Measurements from ENCODE around the gene CARD9.
A peak's percentile ranks its signal among the peaks of the same experiment; 100 is the strongest.

Gene CARD9

GRCh38 chr9:136332482-136332983 is 40.9 kb downstream of the CARD9 start:
- H3K4me2 ChIP-seq = peak overlapping the region in 8 of 11 experiments; percentile 38 to 100 (median 96); a peak in 13 of 22 replicates
- peaks cover 26 to 60% (median 53%) of the 10 kb centered on the region in 10 experiments for H3K4me1 ChIP-seq
- no peak overlapping the region for H3K4me3 ChIP-seq
- no peaks in the 10 kb centered on the region for H3K27me3 ChIP-seq
- H3K27ac ChIP-seq = peak overlapping the region in 1 of 11 experiments; percentile 52; a peak in 1 of 22 replicates
- peaks cover 4 to 69% (median 59%) of the 10 kb centered on the region in 11 experiments; a peak in 21 of 22 replicates for H3K36me3 ChIP-seq
- no peaks in the 10 kb centered on the region for H3K9me3 ChIP-seq (replicated peaks in 1 of 11)
- peak overlapping the region in 8 of 11 experiments; percentile 8 to 95 (median 50); a peak in 8 of 22 replicates for H3K9ac ChIP-seq
- H4K20me1 ChIP-seq = peaks cover 0 to 97% (median 82%) of the 10 kb centered on the region in 11 experiments; a peak in 20 of 22 replicates
- no peak for TF ChIP-seq Cebpa-rat (IDR thresholded peaks at IDR 0.05)

GRCh38 chr9:136331556-136332481 is 41.6 kb downstream of the CARD9 start:
- H3K4me1 ChIP-seq = peaks cover 28 to 58% (median 51%) of the 10 kb centered on the region in 10 experiments
- no peak overlapping the region for H3K4me3 ChIP-seq
- H3K9ac ChIP-seq = peak overlapping the region in 7 of 11 experiments; percentile 8 to 95 (median 52); a peak in 10 of 22 replicates
- TF ChIP-seq Cebpa-rat (IDR thresholded peaks at IDR 0.05) = no peak
- H4K20me1 ChIP-seq = peaks cover 0 to 90% (median 80%) of the 10 kb centered on the region in 11 experiments; a peak in 20 of 22 replicates
- no peaks in the 10 kb centered on the region for H3K27me3 ChIP-seq
- H3K9me3 ChIP-seq (replicated peaks in 1 of 11) = no peaks in the 10 kb centered on the region
- peak overlapping the region in 8 of 11 experiments; percentile 38 to 100 (median 96); a peak in 14 of 22 replicates for H3K4me2 ChIP-seq
- peaks cover 0 to 62% (median 52%) of the 10 kb centered on the region in 11 experiments; a peak in 20 of 22 replicates for H3K36me3 ChIP-seq
- peak overlapping the region in 3 of 11 experiments; percentile 2 to 31 (median 7); a peak in 4 of 22 replicates for H3K27ac ChIP-seq

GRCh38 chr9:136331030-136331429 is 42.4 kb downstream of the CARD9 start:
- no peak for TF ChIP-seq Cebpa-rat (IDR thresholded peaks at IDR 0.05)
- H3K27me3 ChIP-seq = no peaks in the 10 kb centered on the region
- H3K27ac ChIP-seq = peak overlapping the region in 6 of 11 experiments; percentile 37 to 93 (median 86); a peak in 9 of 22 replicates
- H3K4me2 ChIP-seq = peak overlapping the region in 9 of 11 experiments; percentile 93 to 100 (median 99); a peak in 18 of 22 replicates
- H3K9ac ChIP-seq = peak overlapping the region in 9 of 11 experiments; percentile 30 to 95 (median 86); a peak in 14 of 22 replicates
- no peaks in the 10 kb centered on the region for H3K9me3 ChIP-seq (replicated peaks in 1 of 11)
- H3K4me3 ChIP-seq = peak overlapping the region in 4 of 10 experiments; percentile 71 to 91 (median 87); a peak in 5 of 20 replicates
- peaks cover 36 to 66% (median 59%) of the 10 kb centered on the region in 10 experiments for H3K4me1 ChIP-seq
- H4K20me1 ChIP-seq = peaks cover 0 to 82% (median 77%) of the 10 kb centered on the region in 11 experiments; a peak in 20 of 22 replicates
- H3K36me3 ChIP-seq = peaks cover 0 to 54% (median 44%) of the 10 kb centered on the region in 11 experiments; a peak in 19 of 22 replicates

- peak overlapping the region in 7 of 10 experiments; percentile 71 to 91 (median 85); a peak in 9 of 20 replicates for H3K4me3 ChIP-seq
- peaks cover 0 to 49% (median 39%) of the 10 kb centered on the region in 11 experiments; a peak in 18 of 22 replicates for H3K36me3 ChIP-seq
- H3K4me2 ChIP-seq = peak overlapping the region; percentile 93 to 100 (median 99)
These were observed 43.0 kb downstream of the CARD9 start for GRCh38 chr9:136330406-136330990.

GRCh38 chr9:136329636-136330405 is 43.6 kb downstream of the CARD9 start:
- Histone ChIP-seq H3K36me3 (peaks cover 0 to 42% (median 32%) of the 10 kb centered on the region in 11 experiments; a peak in 17 of 22 replicates), H3K4me2 (peak overlapping the region; percentile 93 to 100 (median 99)), H3K9ac (peak overlapping the region; percentile 71 to 95 (median 86)), H3K4me1 (peaks cover 40 to 78% (median 71%) of the 10 kb centered on the region in 10 experiments), H3K27ac (peak overlapping the region in 9 of 11 experiments; percentile 44 to 93 (median 86); a peak in 17 of 22 replicates), H3K27me3 (no peaks in the 10 kb centered on the region), H4K20me1 (peaks cover 0 to 70% (median 66%) of the 10 kb centered on the region in 11 experiments; a peak in 20 of 22 replicates), H3K4me3 (peak overlapping the region in 9 of 10 experiments; percentile 71 to 91 (median 79); a peak in 17 of 20 replicates), H3K9me3 (replicated peaks in 1 of 11) (no peaks in the 10 kb centered on the region)
- TF ChIP-seq Cebpa-rat (IDR thresholded peaks at IDR 0.05) = no peak

More at GRCh38 chr9:136330406-136330990, 43.0 kb downstream of the CARD9 start:
- Histone ChIP-seq H4K20me1 (peaks cover 0 to 77% (median 73%) of the 10 kb centered on the region in 11 experiments; a peak in 20 of 22 replicates), H3K9me3 (replicated peaks in 1 of 11) (no peaks in the 10 kb centered on the region), H3K9ac (peak overlapping the region; percentile 71 to 95 (median 86); a peak in 18 of 22 replicates), H3K27me3 (no peaks in the 10 kb centered on the region), H3K4me1 (peaks cover 40 to 72% (median 64%) of the 10 kb centered on the region in 10 experiments), H3K27ac (peak overlapping the region in 7 of 11 experiments; percentile 81 to 93 (median 87); a peak in 13 of 22 replicates)
- TF ChIP-seq Cebpa-rat (IDR thresholded peaks at IDR 0.05) = no peak

- peaks cover 0 to 64% (median 60%) of the 10 kb centered on the region in 11 experiments; a peak in 20 of 22 replicates for H4K20me1 ChIP-seq
- peak overlapping the region; percentile 93 to 100 (median 99) for H3K4me2 ChIP-seq
- H3K36me3 ChIP-seq = peaks cover 0 to 36% (median 26%) of the 10 kb centered on the region in 11 experiments; a peak in 17 of 22 replicates
- no peaks in the 10 kb centered on the region for H3K27me3 ChIP-seq
- peak overlapping the region; percentile 71 to 95 (median 86) for H3K9ac ChIP-seq
- peak overlapping the region; percentile 67 to 91 (median 78) for H3K4me3 ChIP-seq
- H3K4me1 ChIP-seq = peaks cover 43 to 84% (median 77%) of the 10 kb centered on the region in 10 experiments
- peak overlapping the region in 9 of 11 experiments; percentile 44 to 93 (median 86); a peak in 17 of 22 replicates for H3K27ac ChIP-seq
- H3K9me3 ChIP-seq (replicated peaks in 1 of 11) = no peaks in the 10 kb centered on the region
- TF ChIP-seq Cebpa-rat (IDR thresholded peaks at IDR 0.05) = no peak
These were observed 44.2 kb downstream of the CARD9 start for GRCh38 chr9:136329211-136329627.

- peaks cover 0 to 58% (median 56%) of the 10 kb centered on the region in 11 experiments; a peak in 20 of 22 replicates for H4K20me1 ChIP-seq
- peaks cover 0 to 6% (median 0%) of the 10 kb centered on the region in 11 experiments; a peak in 6 of 22 replicates for H3K27me3 ChIP-seq
- H3K9me3 ChIP-seq (replicated peaks in 1 of 11) = no peaks in the 10 kb centered on the region
- H3K4me2 ChIP-seq = peak overlapping the region; percentile 93 to 100 (median 99)
- H3K4me3 ChIP-seq = peak overlapping the region; percentile 67 to 91 (median 78)
- peak overlapping the region; percentile 7 to 93 (median 86); a peak in 20 of 22 replicates for H3K27ac ChIP-seq
- peak overlapping the region; percentile 71 to 95 (median 86) for H3K9ac ChIP-seq
- H3K4me1 ChIP-seq = peaks cover 48 to 90% (median 83%) of the 10 kb centered on the region in 10 experiments
- no peak for TF ChIP-seq Cebpa-rat (IDR thresholded peaks at IDR 0.05)
- H3K36me3 ChIP-seq = peaks cover 0 to 32% (median 21%) of the 10 kb centered on the region in 11 experiments; a peak in 14 of 22 replicates
These were observed 44.8 kb downstream of the CARD9 start for GRCh38 chr9:136328622-136329041.

All from BLaER1 treated with 17β-estradiol and CSF1 and Interleukin-3, amounts not matched to agents 10 nM and 100 nM (cell line).